Esophagus (tissue), 2 donors: ENCODE data around the gene C6orf15. TPM values are rescaled to one million over a fixed set of nuclear protein-coding genes. Genes with fewer than 3 reads are reported as not detected.

Source experiments
- H3K27ac ChIP-seq, 2 donors: one replicate each; pipeline ENCODE4 v1.5.1; 2013; ENCODE audit warnings: low read depth in 2 of 2, mild to moderate bottlenecking in 2 of 2, inconsistent platforms in 1 of 2, low read length in 1 of 2, moderate library complexity in 1 of 2
- H3K27me3 ChIP-seq, 2 donors: one replicate each; pipeline ENCODE4 v1.6.1; 2013; ENCODE audit warnings: low read length in 2 of 2, control low read depth in 1 of 2, mild to moderate bottlenecking in 1 of 2; ENCODE audit not compliant: insufficient read depth in 2 of 2, control insufficient read depth in 1 of 2
- H3K36me3 ChIP-seq, 2 donors: one replicate each; pipeline ENCODE4 v1.6.1; 2013; ENCODE audit warnings: low read length in 1 of 2; ENCODE audit not compliant: control insufficient read depth in 2 of 2, insufficient read depth in 2 of 2
- H3K4me1 ChIP-seq, 2 donors: one replicate each; pipeline ENCODE4 v1.6.1; 2013; ENCODE audit warnings: low read length in 1 of 2; ENCODE audit not compliant: control insufficient read depth in 2 of 2, insufficient read depth in 2 of 2
- H3K4me3 ChIP-seq, 2 donors: one replicate each; pipeline ENCODE4 v1.5.1; 2013; ENCODE audit warnings: low read length in 2 of 2, mild to moderate bottlenecking in 2 of 2, low read depth in 1 of 2, moderate library complexity in 1 of 2
- H3K9me3 ChIP-seq, 2 donors: one replicate each; pipeline ENCODE4 v1.6.1; 2013; ENCODE audit warnings: mild to moderate bottlenecking in 2 of 2, low read depth in 1 of 2, low read length in 1 of 2, moderate library complexity in 1 of 2; ENCODE audit not compliant: control insufficient read depth in 2 of 2, insufficient read depth in 1 of 2
- WGBS, 2 donors: extraction: QIAGEN DNeasy Blood & Tissue Kit; methylation state at CpG; one replicate each; pipeline ENCODE4 v1.1.7; 2013; 5-methylcytosine and 5-hydroxymethylcytosine counted together
- polyA plus RNA-seq, 2 donors: library from polyadenylated mRNA; stranded (reverse); fragments of 200-250 nt; gene quantifications; one replicate each; pipeline ENCODE4 v1.2.3, GENCODE V29; 2013
- donor health status: healthy with polysubstance abuse.
- donor health status: Bipolar disorder and iron deficiency.

Gene C6orf15
- polyA plus RNA-seq, 2 donors: 0.08 TPM; not detected in 1

- Histone ChIP-seq H3K4me1 (no peaks in the 10 kb centered on the region), H3K9me3 (no peaks in the 10 kb centered on the region), H3K36me3 (peaks cover 4 to 19% of the 10 kb centered on the region in 2 donors), H3K27me3 (no peaks in the 10 kb centered on the region), H3K4me3 (no peak overlapping the region), H3K27ac (no peak overlapping the region)
- 85 to 93% methylated on average over 6 of the region's 6 CpGs for WGBS, 2 donors
These were observed 37.6 kb upstream of the C6orf15 start for GRCh38 chr6:31149827-31150447.

- Histone ChIP-seq H3K4me1 (no peaks in the 10 kb centered on the region), H3K9me3 (no peaks in the 10 kb centered on the region), H3K36me3 (peaks cover 4 to 16% of the 10 kb centered on the region in 2 donors), H3K27me3 (no peaks in the 10 kb centered on the region), H3K27ac (no peak overlapping the region), H3K4me3 (no peak overlapping the region)
- 87 to 95% methylated on average over 10 of the region's 10 CpGs for WGBS, 2 donors
These were observed 33.0 kb upstream of the C6orf15 start for GRCh38 chr6:31145386-31145785.

GRCh38 chr6:31144970-31145340 lies 32.6 kb upstream of the C6orf15 start:
- H3K36me3 ChIP-seq: peaks cover 2 to 12% of the 10 kb centered on the region in 2 donors
- H3K4me3 ChIP-seq: no peak overlapping the region
- no peak overlapping the region for H3K27ac ChIP-seq
- H3K9me3 ChIP-seq: no peaks in the 10 kb centered on the region
- 76 to 82% methylated on average over 10 to 11 of the region's 11 CpGs for WGBS, 2 donors
- no peaks in the 10 kb centered on the region for H3K4me1 ChIP-seq
- no peaks in the 10 kb centered on the region for H3K27me3 ChIP-seq

- no peak overlapping the region for H3K4me3 ChIP-seq
- H3K4me1 ChIP-seq: peaks cover 0 to 4% of the 10 kb centered on the region in 2 donors
- H3K9me3 ChIP-seq: no peaks in the 10 kb centered on the region
- no peaks in the 10 kb centered on the region for H3K27me3 ChIP-seq
- no peak overlapping the region for H3K27ac ChIP-seq
- WGBS, 2 donors: 73 to 83% methylated on average over 18 of the region's 18 CpGs
- peaks cover 0 to 7% of the 10 kb centered on the region in 2 donors for H3K36me3 ChIP-seq
These were observed 32.1 kb upstream of the C6orf15 start for GRCh38 chr6:31144296-31144969.

GRCh38 chr6:31143148-31143547 lies 30.8 kb upstream of the C6orf15 start:
- H3K27me3 ChIP-seq: no peaks in the 10 kb centered on the region
- peaks cover 0 to 3% of the 10 kb centered on the region in 2 donors for H3K36me3 ChIP-seq
- H3K4me3 ChIP-seq: no peak overlapping the region
- peaks cover 0 to 14% of the 10 kb centered on the region in 2 donors for H3K4me1 ChIP-seq
- H3K9me3 ChIP-seq: no peaks in the 10 kb centered on the region
- no peak overlapping the region for H3K27ac ChIP-seq
- WGBS, 2 donors: 49 to 57% methylated on average over 11 of the region's 11 CpGs

- H3K36me3 ChIP-seq: peaks cover 0 to 3% of the 10 kb centered on the region in 2 donors
These were observed 30.0 kb upstream of the C6orf15 start for GRCh38 chr6:31142361-31142761.

GRCh38 chr6:31140643-31141042 lies 28.3 kb upstream of the C6orf15 start:
- Histone ChIP-seq H3K9me3 (no peaks in the 10 kb centered on the region), H3K4me1 (peaks cover 0 to 14% of the 10 kb centered on the region in 2 donors), H3K4me3 (no peak overlapping the region), H3K27ac (no peak overlapping the region), H3K27me3 (no peaks in the 10 kb centered on the region), H3K36me3 (peaks cover 0 to 3% of the 10 kb centered on the region in 2 donors)
- 84 to 89% methylated on average over 15 of the region's 15 CpGs for WGBS, 2 donors

More at GRCh38 chr6:31142361-31142761, 30.0 kb upstream of the C6orf15 start:
- no peak overlapping the region for H3K27ac ChIP-seq
- no peak overlapping the region for H3K4me3 ChIP-seq
- WGBS, 2 donors: 42 to 48% methylated on average over 2 of the region's 2 CpGs
- no peaks in the 10 kb centered on the region for H3K27me3 ChIP-seq
- peaks cover 0 to 14% of the 10 kb centered on the region in 2 donors for H3K4me1 ChIP-seq
- no peaks in the 10 kb centered on the region for H3K9me3 ChIP-seq

- no peak overlapping the region for H3K4me3 ChIP-seq
- H3K27ac ChIP-seq: no peak overlapping the region
- WGBS, 2 donors: 21 to 32% methylated on average over 4 of the region's 4 CpGs
- peaks cover 0 to 14% of the 10 kb centered on the region in 2 donors for H3K4me1 ChIP-seq
- H3K36me3 ChIP-seq: no peaks in the 10 kb centered on the region
- no peaks in the 10 kb centered on the region for H3K9me3 ChIP-seq
- no peaks in the 10 kb centered on the region for H3K27me3 ChIP-seq
These were observed 27.2 kb upstream of the C6orf15 start for GRCh38 chr6:31139599-31139998.

- H3K27ac ChIP-seq: no peak within 1 kb of the TSS
These were observed 26.6 kb upstream of the C6orf15 start, which contains the start of gene PSORS1C2 for GRCh38 chr6:31138982-31139381. PSORS1C2 (minus strand) TSS chr6:31139066; CDS start chr6:31139026, 40 bp downstream.

More at GRCh38 chr6:31138982-31139381, 26.6 kb upstream of the C6orf15 start, which contains the start of gene PSORS1C2:
- Histone ChIP-seq H3K4me3 (no peak within 1 kb of the TSS), H3K4me1 (peaks cover 0 to 14% of the 10 kb centered on the region in 2 donors), H3K36me3 (no peaks in the 10 kb centered on the region), H3K9me3 (no peaks in the 10 kb centered on the region), H3K27me3 (no peaks in the 10 kb centered on the region)
- 67 to 68% methylated on average over 4 of the region's 4 CpGs for WGBS, 2 donors
